NOMO-1 (cell line): Measurements from ENCODE around the gene TBRG4.
"Not testable (repeated sequence)": the region's sequence is repeated elsewhere in the genome, so short reads cannot be mapped to it uniquely, and the experiment has no call there.

Source experiments
- DNase-seq, 2 experiments: peaks; one replicate each; lab custom pipeline; 2025; ENCODE audit not compliant: unreplicated experiment in 2 of 2; lab: John Stamatoyannopoulos, UW

The TBRG4 gene

GRCh38 chr7:45111298-45112223, at the start of gene TBRG4:
Gene TBRG4, minus strand, starts transcription at chr7:45111697. Its CDS starts 2,460 bp downstream, at chr7:45109237.
- DNase-seq = peak; percentile 94 to 95

- DNase-seq = no peak
Measured at GRCh38 chr7:45161138-45161537, 49.6 kb upstream of the TBRG4 start.

GRCh38 chr7:45160417-45160881, 49.0 kb upstream of the TBRG4 start:
- DNase-seq = peak in 1 of 2 experiments; percentile 20

- no peak for DNase-seq
Measured at GRCh38 chr7:45159296-45159695, 47.8 kb upstream of the TBRG4 start.

- DNase-seq = no peak
Measured at GRCh38 chr7:45158471-45158870, 47.0 kb upstream of the TBRG4 start.

- no peak for DNase-seq
Measured at GRCh38 chr7:45157653-45158401, 46.3 kb upstream of the TBRG4 start, which contains the start of gene RAMP3. Gene RAMP3, plus strand, starts transcription at chr7:45157791. Its CDS starts 38 bp downstream, at chr7:45157829.

GRCh38 chr7:45157286-45157652, 45.8 kb upstream of the TBRG4 start:
- no peak for DNase-seq

GRCh38 chr7:45156516-45157272, 45.2 kb upstream of the TBRG4 start:
- no peak for DNase-seq

GRCh38 chr7:45155941-45156340, 44.4 kb upstream of the TBRG4 start:
- no peak for DNase-seq

GRCh38 chr7:45155357-45155900, 43.9 kb upstream of the TBRG4 start:
- no peak for DNase-seq

GRCh38 chr7:45153861-45154260, 42.4 kb upstream of the TBRG4 start:
- not testable (repeated sequence) for DNase-seq

- no peak for DNase-seq
Measured at GRCh38 chr7:45153233-45153632, 41.7 kb upstream of the TBRG4 start.

- no peak for DNase-seq
Measured at GRCh38 chr7:45151967-45152366, 40.5 kb upstream of the TBRG4 start.

GRCh38 chr7:45151131-45151684, 39.7 kb upstream of the TBRG4 start:
- DNase-seq = no peak

GRCh38 chr7:45150199-45150598, 38.7 kb upstream of the TBRG4 start:
- no peak for DNase-seq

GRCh38 chr7:45149606-45150005, 38.1 kb upstream of the TBRG4 start:
- DNase-seq = no peak

- no peak for DNase-seq
Measured at GRCh38 chr7:45148653-45148973, 37.1 kb upstream of the TBRG4 start.

- no peak for DNase-seq
Measured at GRCh38 chr7:45147858-45148652, 36.6 kb upstream of the TBRG4 start.

- DNase-seq = no peak
Measured at GRCh38 chr7:45146531-45147379, 35.3 kb upstream of the TBRG4 start.
